ENCODE data around the gene TIMP1. TPM values are rescaled to one million over a fixed set of nuclear protein-coding genes. Genes with fewer than 3 reads are reported as not detected.

Gene TIMP1
- total and polyA plus RNA-seq, 10 of the 15 experiments (the other 5 are each of a cell fraction or from before 2014, with no cell fraction given), result 101 to 341 (median 134) TPM

DNA sequence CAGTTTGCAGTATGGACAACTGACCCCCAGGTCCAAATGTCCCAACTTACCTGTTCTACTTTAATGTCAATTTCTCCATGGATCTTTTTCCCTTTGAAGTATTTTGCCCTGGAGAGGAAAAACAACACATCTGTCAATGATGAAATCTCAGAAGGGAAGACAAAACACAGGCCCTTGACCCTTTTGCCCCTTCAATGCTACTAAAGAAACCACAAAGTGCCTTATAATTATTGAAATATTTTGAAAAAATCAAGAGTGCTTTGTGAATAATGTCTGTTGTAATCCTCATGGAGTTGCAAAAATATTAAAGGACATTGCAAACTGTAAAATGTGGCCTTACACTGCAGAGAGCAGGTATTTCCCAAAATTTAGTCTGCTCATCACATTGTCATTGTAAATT is 24.9 kb downstream of the TIMP1 start:
- H3K4me1 ChIP-seq (ENCODE audit: control insufficient read depth, insufficient read depth, low read length), result no peaks in the 10 kb centered on the region
- H3K27ac ChIP-seq (ENCODE audit: control insufficient read depth, insufficient read depth), result no peak overlapping the region
- H3K79me2 ChIP-seq (ENCODE audit: control insufficient read depth, insufficient read depth, low read length), result no peaks in the 10 kb centered on the region
- ChIA-PET POLR2A (interaction anchor here (0.7 kb wide), 1 partner anchor 13 kb away, joined by 3 read pairs; no protein-coding TSS in a partner anchor), CTCF (no interaction called here), RAD21 (ENCODE audit: unreplicated experiment) (no interaction called here), SMC1A (ENCODE audit: uncharacterized antibody, unreplicated experiment) (no interaction called here)
- no peak for ATAC-seq
- H4K20me1 ChIP-seq (ENCODE audit: control insufficient read depth, insufficient read depth), result no peaks in the 10 kb centered on the region
- H3K9me3 ChIP-seq (replicated peaks; ENCODE audit: control insufficient read depth, insufficient read depth, low read length), result no peaks in the 10 kb centered on the region
- in situ Hi-C loops (cut with MboI), result no loop called here
- no peak overlapping the region for H3K4me3 ChIP-seq
- no peak overlapping the region for H3K9ac ChIP-seq (ENCODE audit: control insufficient read depth, insufficient read depth, low read length)
- no peak overlapping the region for H2AFZ ChIP-seq (ENCODE audit: control insufficient read depth, low read depth, low read length)
- H3K36me3 ChIP-seq (ENCODE audit: control insufficient read depth in 2 of 2, insufficient read depth in 2 of 2, low read length in 1 of 2), result no peaks in the 10 kb centered on the region
- FAIRE-seq, result no peak
- intact Hi-C loops (cut with micrococcal nuclease; ENCODE audit: unreplicated experiment), result no loop called here
- no TSS peak for BruUV-seq (replicated peaks)
- no peaks in the 10 kb centered on the region for H3K27me3 ChIP-seq (replicated peaks in 1 of 2; ENCODE audit: control insufficient read depth in 2 of 2, insufficient read depth in 2 of 2, low read length in 1 of 2)
- no peak overlapping the region for H3K4me2 ChIP-seq (ENCODE audit: control insufficient read depth, insufficient read depth)
- DNase-seq (ENCODE audit: low read depth, low spot score), result no peak
- TF ChIP-seq, protein P1, sequence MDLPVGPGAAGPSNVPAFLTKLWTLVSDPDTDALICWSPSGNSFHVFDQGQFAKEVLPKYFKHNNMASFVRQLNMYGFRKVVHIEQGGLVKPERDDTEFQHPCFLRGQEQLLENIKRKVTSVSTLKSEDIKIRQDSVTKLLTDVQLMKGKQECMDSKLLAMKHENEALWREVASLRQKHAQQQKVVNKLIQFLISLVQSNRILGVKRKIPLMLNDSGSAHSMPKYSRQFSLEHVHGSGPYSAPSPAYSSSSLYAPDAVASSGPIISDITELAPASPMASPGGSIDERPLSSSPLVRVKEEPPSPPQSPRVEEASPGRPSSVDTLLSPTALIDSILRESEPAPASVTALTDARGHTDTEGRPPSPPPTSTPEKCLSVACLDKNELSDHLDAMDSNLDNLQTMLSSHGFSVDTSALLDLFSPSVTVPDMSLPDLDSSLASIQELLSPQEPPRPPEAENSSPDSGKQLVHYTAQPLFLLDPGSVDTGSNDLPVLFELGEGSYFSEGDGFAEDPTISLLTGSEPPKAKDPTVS (IDR thresholded peaks at IDR 0.05; ENCODE audit: low read depth, low read length), result no peak
- TF ChIP-seq NFXL1 (IDR thresholded peaks at IDR 0.05; ENCODE audit: borderline replicate concordance), result no peak
- TF ChIP-seq, protein P2, sequence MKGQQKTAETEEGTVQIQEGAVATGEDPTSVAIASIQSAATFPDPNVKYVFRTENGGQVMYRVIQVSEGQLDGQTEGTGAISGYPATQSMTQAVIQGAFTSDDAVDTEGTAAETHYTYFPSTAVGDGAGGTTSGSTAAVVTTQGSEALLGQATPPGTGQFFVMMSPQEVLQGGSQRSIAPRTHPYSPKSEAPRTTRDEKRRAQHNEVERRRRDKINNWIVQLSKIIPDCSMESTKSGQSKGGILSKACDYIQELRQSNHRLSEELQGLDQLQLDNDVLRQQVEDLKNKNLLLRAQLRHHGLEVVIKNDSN (IDR thresholded peaks at IDR 0.05; ENCODE audit: borderline replicate concordance, extremely low read length, insufficient read depth, low read depth, low read length), result no peak
- TF ChIP-seq, protein P3, sequence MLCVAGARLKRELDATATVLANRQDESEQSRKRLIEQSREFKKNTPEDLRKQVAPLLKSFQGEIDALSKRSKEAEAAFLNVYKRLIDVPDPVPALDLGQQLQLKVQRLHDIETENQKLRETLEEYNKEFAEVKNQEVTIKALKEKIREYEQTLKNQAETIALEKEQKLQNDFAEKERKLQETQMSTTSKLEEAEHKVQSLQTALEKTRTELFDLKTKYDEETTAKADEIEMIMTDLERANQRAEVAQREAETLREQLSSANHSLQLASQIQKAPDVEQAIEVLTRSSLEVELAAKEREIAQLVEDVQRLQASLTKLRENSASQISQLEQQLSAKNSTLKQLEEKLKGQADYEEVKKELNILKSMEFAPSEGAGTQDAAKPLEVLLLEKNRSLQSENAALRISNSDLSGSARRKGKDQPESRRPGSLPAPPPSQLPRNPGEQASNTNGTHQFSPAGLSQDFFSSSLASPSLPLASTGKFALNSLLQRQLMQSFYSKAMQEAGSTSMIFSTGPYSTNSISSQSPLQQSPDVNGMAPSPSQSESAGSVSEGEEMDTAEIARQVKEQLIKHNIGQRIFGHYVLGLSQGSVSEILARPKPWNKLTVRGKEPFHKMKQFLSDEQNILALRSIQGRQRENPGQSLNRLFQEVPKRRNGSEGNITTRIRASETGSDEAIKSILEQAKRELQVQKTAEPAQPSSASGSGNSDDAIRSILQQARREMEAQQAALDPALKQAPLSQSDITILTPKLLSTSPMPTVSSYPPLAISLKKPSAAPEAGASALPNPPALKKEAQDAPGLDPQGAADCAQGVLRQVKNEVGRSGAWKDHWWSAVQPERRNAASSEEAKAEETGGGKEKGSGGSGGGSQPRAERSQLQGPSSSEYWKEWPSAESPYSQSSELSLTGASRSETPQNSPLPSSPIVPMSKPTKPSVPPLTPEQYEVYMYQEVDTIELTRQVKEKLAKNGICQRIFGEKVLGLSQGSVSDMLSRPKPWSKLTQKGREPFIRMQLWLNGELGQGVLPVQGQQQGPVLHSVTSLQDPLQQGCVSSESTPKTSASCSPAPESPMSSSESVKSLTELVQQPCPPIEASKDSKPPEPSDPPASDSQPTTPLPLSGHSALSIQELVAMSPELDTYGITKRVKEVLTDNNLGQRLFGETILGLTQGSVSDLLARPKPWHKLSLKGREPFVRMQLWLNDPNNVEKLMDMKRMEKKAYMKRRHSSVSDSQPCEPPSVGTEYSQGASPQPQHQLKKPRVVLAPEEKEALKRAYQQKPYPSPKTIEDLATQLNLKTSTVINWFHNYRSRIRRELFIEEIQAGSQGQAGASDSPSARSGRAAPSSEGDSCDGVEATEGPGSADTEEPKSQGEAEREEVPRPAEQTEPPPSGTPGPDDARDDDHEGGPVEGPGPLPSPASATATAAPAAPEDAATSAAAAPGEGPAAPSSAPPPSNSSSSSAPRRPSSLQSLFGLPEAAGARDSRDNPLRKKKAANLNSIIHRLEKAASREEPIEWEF (IDR thresholded peaks at IDR 0.05; ENCODE audit: insufficient replicate concordance, low read depth, low read length), result no peak
- TF ChIP-seq SMC3 (IDR thresholded peaks at IDR 0.05; ENCODE audit: borderline replicate concordance, low read length), result no peak
- no peak for TF ChIP-seq MXI1 (IDR thresholded peaks at IDR 0.05; ENCODE audit: low read depth, low read length)
- no peak for TF ChIP-seq MEF2B (IDR thresholded peaks at IDR 0.05; ENCODE audit: partially characterized antibody, poor library complexity, severe bottlenecking)
- no peak for TF ChIP-seq IKZF1 (conservative IDR thresholded peaks at IDR 0.05)
- TF ChIP-seq IKZF2 (IDR thresholded peaks at IDR 0.05), result no peak
- no peak for TF ChIP-seq YY1 (IDR thresholded peaks at IDR 0.05; ENCODE audit: low read depth, low read length)
- TF ChIP-seq GABPA (IDR thresholded peaks at IDR 0.05; ENCODE audit: low read depth), result no peak
- TF ChIP-seq RB1 (IDR thresholded peaks at IDR 0.05; ENCODE audit: borderline replicate concordance), result no peak
- TF ChIP-seq SPI1 (IDR thresholded peaks at IDR 0.05; ENCODE audit: borderline replicate concordance, insufficient read depth, low read depth, low read length), result no peak
- no peak for TF ChIP-seq POLR2AphosphoS2 (IDR thresholded peaks at IDR 0.05; ENCODE audit: low read depth, low read length)
- TF ChIP-seq TCF3 (IDR thresholded peaks at IDR 0.05; ENCODE audit: borderline replicate concordance, insufficient read depth, low read depth, low read length), result no peak
- no peak for TF ChIP-seq ZNF384 (IDR thresholded peaks at IDR 0.05; ENCODE audit: borderline replicate concordance, low read depth, low read length)
- no peak for TF ChIP-seq NRF1 (conservative IDR thresholded peaks at IDR 0.05; ENCODE audit: low read depth, low read length)
- TF ChIP-seq TCF7 (IDR thresholded peaks at IDR 0.05; ENCODE audit: borderline replicate concordance), result no peak
- no peak for TF ChIP-seq KAT2A (conservative IDR thresholded peaks at IDR 0.05; ENCODE audit: control insufficient read depth, low read depth, low read length)

All from GM12878 (cell line).